Naive thymus-derived CD8-positive, alpha-beta T cell (primary cell): ENCODE data around the gene COX4I2. TPM values are rescaled to one million over a fixed set of nuclear protein-coding genes. Genes with fewer than 3 reads are reported as not detected.
"Not testable (repeated sequence)": the region's sequence is repeated elsewhere in the genome, so short reads cannot be mapped to it uniquely, and the experiment has no call there.

Experiments
- ATAC-seq, 2 donors: fragments of 150-1000 bp; cut with Tn5 transposase in 1 of 2; sonication (Bioruptor Pico), chemical (Tn5 transposase) in 1 of 2; 1 replicate in 1 of 2; 2 replicates in 1 of 2; pipeline ENCODE4 v1.10.0; 2021; ENCODE audit warnings: mild to moderate bottlenecking in 2 of 2, moderate library complexity in 2 of 2
- POLR2A ChIA-PET: fragments of 350-600 bp; sonication (Branson Sonifier 250); formaldehyde crosslinking; loops from one replicate; lab custom pipeline; 2021; ENCODE audit warnings: antibody characterized with exemption; lab: Charles Lee
- DNase-seq, 10 donors: peaks; one replicate each; pipeline versions ENCODE4 v3.0.0 to v3.0.0-alpha.2; 2020 to 2022
- H3K27ac Mint-ChIP-seq, 10 donors: one replicate each; pipeline ENCODE4 v1.8.0; 2020 to 2022; ENCODE audit warnings: mild to moderate bottlenecking in 10 of 10, mixed read lengths in 10 of 10, moderate library complexity in 4 of 10, inconsistent platforms in 1 of 10
- H3K27me3 Mint-ChIP-seq, 5 donors: one replicate each; pipeline ENCODE4 v1.8.0; 2021 to 2022; ENCODE audit warnings: mixed read lengths in 5 of 5
- H3K36me3 Mint-ChIP-seq, 3 donors: one replicate each; pipeline ENCODE4 v1.8.0; 2020 to 2022; ENCODE audit warnings: mixed read lengths in 3 of 3, mild to moderate bottlenecking in 2 of 3, inconsistent platforms in 1 of 3
- H3K4me1 Mint-ChIP-seq, 4 donors: one replicate each; pipeline ENCODE4 v1.8.0; 2021 to 2022; ENCODE audit warnings: mixed read lengths in 4 of 4
- H3K4me3 Mint-ChIP-seq, 10 donors: one replicate each; pipeline ENCODE4 v1.8.0; 2020 to 2022; ENCODE audit warnings: mild to moderate bottlenecking in 10 of 10, mixed read lengths in 10 of 10, moderate library complexity in 6 of 10, inconsistent platforms in 1 of 10
- H3K9me3 Mint-ChIP-seq, 9 donors: one replicate each; pipeline ENCODE4 v1.8.0; 2020 to 2022; ENCODE audit warnings: mixed read lengths in 9 of 9, mild to moderate bottlenecking in 3 of 9, inconsistent platforms in 1 of 9, moderate library complexity in 1 of 9
- polyA plus RNA-seq, 3 donors: library from polyadenylated mRNA; unstranded; fragments of 300-500 nt; fragmentation: Illumina TruSeq; gene quantifications; one replicate each; pipeline ENCODE4 v1.2.3, GENCODE V29; 2021
- total RNA-seq, 8 experiments: library from RNA in 2 of 8; stranded (reverse) in 2 of 8; gene quantifications; one replicate each; pipeline ENCODE4 v1.2.3 and lab custom pipeline; 2021 to 2026

COX4I2 gene
- total and polyA plus RNA-seq, 5 experiments from 2014 or later, result not detected

DNA sequence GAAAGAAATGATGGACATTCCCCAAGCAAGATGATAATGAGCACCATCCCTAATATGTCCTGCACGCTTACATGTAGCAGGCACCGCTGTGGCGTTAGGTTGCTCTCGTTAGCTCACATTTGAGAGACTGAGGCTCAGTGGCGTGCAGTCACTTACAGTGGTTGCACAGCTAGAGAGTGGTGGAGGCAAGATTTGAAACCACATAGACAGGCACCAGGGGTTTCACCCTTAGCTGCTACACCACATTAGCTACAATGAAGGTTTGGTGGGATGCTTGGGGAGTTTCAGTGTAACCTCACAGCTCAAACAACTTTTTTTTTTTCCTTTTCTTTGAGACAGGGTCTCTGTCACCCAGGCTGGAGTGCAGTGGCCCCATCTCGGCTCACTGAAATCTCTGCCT is 3.7 kb downstream of the COX4I2 start:
- POLR2A ChIA-PET, result no interaction called here
- peaks cover 5 to 12% (median 7%) of the 10 kb centered on the region in 4 donors for H3K4me1 Mint-ChIP-seq

DNA sequence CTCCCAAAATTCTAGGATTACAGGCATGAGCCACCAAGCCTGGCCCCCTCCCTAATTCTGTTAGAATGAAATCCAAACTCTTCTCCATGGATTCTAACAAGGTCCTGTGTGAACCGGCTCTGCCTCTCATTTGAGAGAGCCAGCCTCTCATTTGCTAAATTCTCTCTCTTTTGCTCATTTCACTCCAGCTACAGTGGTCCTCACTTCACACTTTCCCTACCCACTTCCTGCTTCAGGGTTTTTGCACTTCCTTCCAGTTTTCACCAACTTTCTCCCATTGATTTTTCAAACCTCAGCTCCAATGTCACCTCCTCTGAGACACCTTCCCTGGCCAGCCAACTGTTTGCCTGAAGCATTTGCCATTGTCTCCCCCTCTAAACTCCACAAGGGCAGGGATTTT is 5.1 kb downstream of the COX4I2 start:
- Mint-ChIP-seq H3K27ac (peak overlapping the region in 5 of 10 donors; percentile 1 to 83 (median 50)), H3K36me3 (no peaks in the 10 kb centered on the region), H3K27me3 (peaks cover 0 to 17% (median 6%) of the 10 kb centered on the region in 5 donors), H3K4me1 (peaks cover 5 to 12% (median 7%) of the 10 kb centered on the region in 4 donors), H3K4me3 (peak overlapping the region in 2 of 10 donors; percentile 34 to 37), H3K9me3 (no peaks in the 10 kb centered on the region)
- DNase-seq, result no peak
- ATAC-seq, result no peak
- POLR2A ChIA-PET, result interaction anchor here (0.7 to 1.3 kb wide), 2 partner anchors 81 to 825 kb away, joined by 3 to 6 read pairs; no protein-coding TSS in a partner anchor

More for the DNA sequence above, 3.7 kb downstream of the COX4I2 start:
- H3K27ac Mint-ChIP-seq, result no peak overlapping the region
- no peaks in the 10 kb centered on the region for H3K9me3 Mint-ChIP-seq
- peaks cover 0 to 17% (median 6%) of the 10 kb centered on the region in 5 donors for H3K27me3 Mint-ChIP-seq
- H3K4me3 Mint-ChIP-seq, result no peak overlapping the region
- ATAC-seq (no peak), DNase-seq (no peak)
- no peaks in the 10 kb centered on the region for H3K36me3 Mint-ChIP-seq

DNA sequence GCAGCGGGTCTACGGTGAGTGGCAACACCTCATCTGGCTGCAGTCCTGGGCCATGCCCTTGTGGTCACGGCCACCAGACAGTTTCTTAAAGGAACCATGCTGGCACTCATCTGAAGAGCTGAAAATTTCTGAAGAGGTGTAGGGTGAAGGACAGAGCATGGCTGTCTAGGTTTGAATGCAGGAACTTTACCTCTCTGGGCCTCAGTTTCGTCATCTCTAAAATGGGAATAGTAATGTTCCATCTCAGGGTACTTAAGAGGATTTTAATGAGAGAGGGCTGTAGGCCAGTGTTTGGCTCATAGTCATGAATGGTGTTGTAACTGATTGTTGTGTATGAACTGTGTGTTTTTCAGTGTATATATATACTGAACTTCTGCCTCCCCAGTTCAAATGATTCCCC is 5.8 kb downstream of the COX4I2 start:
- DNase-seq, result no peak
- no peaks in the 10 kb centered on the region for H3K36me3 Mint-ChIP-seq
- ATAC-seq, result no peak
- H3K27ac Mint-ChIP-seq, result peak overlapping the region in 1 of 10 donors; percentile 77
- peaks cover 5 to 12% (median 7%) of the 10 kb centered on the region in 4 donors for H3K4me1 Mint-ChIP-seq
- H3K9me3 Mint-ChIP-seq, result no peaks in the 10 kb centered on the region
- POLR2A ChIA-PET, result interaction anchor here (1.3 kb wide), 1 partner anchor 80 kb away, joined by 3 read pairs; no protein-coding TSS in a partner anchor
- no peak overlapping the region for H3K4me3 Mint-ChIP-seq
- peaks cover 0 to 15% (median 6%) of the 10 kb centered on the region in 5 donors for H3K27me3 Mint-ChIP-seq

DNA sequence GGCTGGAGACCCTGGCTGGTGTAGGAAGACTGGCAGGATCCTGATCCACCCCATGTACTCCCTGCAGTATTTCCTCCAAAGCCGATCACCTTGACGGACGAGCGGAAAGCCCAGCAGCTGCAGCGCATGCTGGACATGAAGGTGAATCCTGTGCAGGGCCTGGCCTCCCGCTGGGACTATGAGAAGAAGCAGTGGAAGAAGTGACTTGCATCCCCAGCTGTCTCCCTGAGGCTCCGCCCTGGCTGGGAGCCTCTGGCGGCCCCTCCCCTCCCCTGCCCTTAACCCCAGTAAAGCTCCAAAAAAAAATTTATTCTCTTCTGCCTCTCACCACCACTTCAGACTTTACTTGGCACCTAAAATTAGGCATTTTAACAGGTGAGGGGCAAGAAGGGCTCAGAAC is 7.0 kb downstream of the COX4I2 start:
- Mint-ChIP-seq H3K27ac (no peak overlapping the region), H3K9me3 (no peaks in the 10 kb centered on the region), H3K4me3 (no peak overlapping the region), H3K27me3 (peaks cover 0 to 12% (median 6%) of the 10 kb centered on the region in 5 donors), H3K4me1 (peaks cover 5 to 12% (median 7%) of the 10 kb centered on the region in 4 donors), H3K36me3 (no peaks in the 10 kb centered on the region)
- POLR2A ChIA-PET, result no interaction called here
- DNase-seq, result no peak
- ATAC-seq, result no peak

DNA sequence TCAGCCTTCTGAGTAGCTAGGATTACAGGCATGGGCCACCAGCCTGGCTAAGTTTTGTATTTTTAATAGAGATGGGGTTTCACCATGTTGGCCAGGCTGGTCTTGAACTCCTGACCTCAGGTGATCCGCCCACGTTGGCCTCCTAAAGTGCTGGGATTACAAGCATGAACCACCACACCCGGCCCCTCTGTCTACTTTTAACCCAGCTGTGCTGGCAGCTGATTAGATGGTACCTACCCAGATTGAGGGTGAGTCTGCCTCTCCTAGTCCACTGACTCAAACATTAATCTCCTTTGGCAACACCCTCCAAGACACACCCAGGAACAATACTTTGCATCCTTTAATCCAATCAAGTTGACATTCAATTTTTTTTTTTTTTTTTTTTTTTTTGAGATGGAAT is 10.4 kb downstream of the COX4I2 start:
- H3K4me1 Mint-ChIP-seq, H3K4me3 Mint-ChIP-seq, H3K27ac Mint-ChIP-seq, ATAC-seq, POLR2A ChIA-PET, H3K27me3 Mint-ChIP-seq, DNase-seq, H3K9me3 Mint-ChIP-seq, H3K36me3 Mint-ChIP-seq: not testable (repeated sequence)

DNA sequence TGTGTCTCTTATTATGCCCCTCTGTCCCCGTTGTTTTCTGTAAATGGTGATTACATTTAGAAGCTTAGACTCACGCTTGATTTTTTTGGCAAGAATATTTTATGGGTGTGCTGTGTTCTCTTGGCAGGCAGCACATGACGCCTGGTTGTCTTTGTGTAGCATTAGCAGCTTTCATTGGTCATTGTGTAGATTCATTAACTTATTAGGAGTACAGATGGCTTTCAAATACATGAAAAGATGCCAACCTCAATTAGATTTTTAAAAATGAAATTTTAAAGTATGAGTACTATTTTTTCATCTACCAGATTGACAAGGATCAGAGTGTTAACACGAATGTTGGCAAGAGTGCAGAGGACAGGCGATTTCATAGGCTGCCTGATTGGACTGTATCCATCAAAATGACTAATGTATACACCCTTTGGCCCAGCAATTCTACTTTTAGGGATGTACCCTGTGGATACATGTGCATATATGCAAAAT is 15.2 kb downstream of the COX4I2 start:
- Mint-ChIP-seq H3K36me3 (no peaks in the 10 kb centered on the region), H3K27ac (no peak overlapping the region), H3K27me3 (no peaks in the 10 kb centered on the region), H3K9me3 (no peaks in the 10 kb centered on the region), H3K4me3 (no peak overlapping the region), H3K4me1 (peaks cover 0 to 4% (median 0%) of the 10 kb centered on the region in 4 donors)
- POLR2A ChIA-PET, result interaction anchor here (0.6 kb wide), 1 partner anchor 66 kb away, joined by 4 read pairs; no protein-coding TSS in a partner anchor
- ATAC-seq, result no peak
- no peak for DNase-seq

DNA sequence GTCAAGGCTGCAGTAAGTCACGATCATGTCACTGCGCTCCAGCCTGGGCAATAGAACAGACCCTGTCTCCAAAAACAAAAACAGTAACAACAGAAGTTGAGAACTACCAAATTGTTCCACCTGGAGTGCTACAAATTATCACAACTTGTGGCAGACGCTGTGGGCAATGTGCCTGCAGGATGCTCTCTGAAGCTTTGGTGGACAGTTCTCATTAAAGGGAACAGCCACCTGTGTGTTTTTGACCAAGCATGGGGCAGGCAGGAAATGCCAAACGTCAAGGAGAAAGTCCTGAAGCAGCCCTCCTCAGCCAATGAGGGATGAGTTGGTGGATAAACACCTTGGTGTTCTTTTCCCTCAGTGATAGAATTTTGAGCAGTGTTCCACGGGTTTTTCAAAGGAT is 15.8 kb downstream of the COX4I2 start:
- H3K9me3 Mint-ChIP-seq, result no peaks in the 10 kb centered on the region
- no peak overlapping the region for H3K4me3 Mint-ChIP-seq
- ATAC-seq (no peak), DNase-seq (no peak)
- H3K27me3 Mint-ChIP-seq, result no peaks in the 10 kb centered on the region
- peaks cover 0 to 4% (median 0%) of the 10 kb centered on the region in 4 donors for H3K4me1 Mint-ChIP-seq
- POLR2A ChIA-PET, result interaction anchor here (1.0 kb wide), 1 partner anchor 70 kb away, joined by 8 read pairs; no protein-coding TSS in a partner anchor
- H3K27ac Mint-ChIP-seq, result no peak overlapping the region
- no peaks in the 10 kb centered on the region for H3K36me3 Mint-ChIP-seq

DNA sequence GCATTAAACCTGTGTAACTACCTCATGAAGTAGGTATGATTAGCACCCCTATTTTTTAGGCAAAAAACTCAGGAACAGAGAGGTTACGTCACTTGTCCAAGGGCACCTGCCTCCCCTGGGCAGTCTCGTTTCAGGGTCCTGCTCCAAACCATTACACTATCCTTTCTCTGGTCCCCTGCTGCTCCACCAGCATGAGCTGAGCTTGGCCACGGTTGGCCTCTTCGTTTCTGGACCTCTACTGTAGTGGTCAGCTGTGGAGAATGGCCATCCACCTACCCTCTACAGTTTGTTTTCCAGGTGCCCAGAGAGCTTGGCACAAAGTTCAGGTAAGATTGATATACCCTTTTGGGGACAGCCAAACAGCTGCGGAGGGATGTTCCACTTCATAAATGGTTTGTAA is 16.8 kb downstream of the COX4I2 start:
- Mint-ChIP-seq H3K4me3 (no peak overlapping the region), H3K4me1 (peaks cover 0 to 4% (median 0%) of the 10 kb centered on the region in 4 donors), H3K36me3 (no peaks in the 10 kb centered on the region), H3K9me3 (no peaks in the 10 kb centered on the region), H3K27me3 (no peaks in the 10 kb centered on the region), H3K27ac (no peak overlapping the region)
- DNase-seq, result no peak
- POLR2A ChIA-PET, result interaction anchor here (0.5 to 1.0 kb wide), 3 partner anchors 35 to 70 kb away, joined by 5 to 8 read pairs (median 7); no protein-coding TSS in a partner anchor
- no peak for ATAC-seq

DNA sequence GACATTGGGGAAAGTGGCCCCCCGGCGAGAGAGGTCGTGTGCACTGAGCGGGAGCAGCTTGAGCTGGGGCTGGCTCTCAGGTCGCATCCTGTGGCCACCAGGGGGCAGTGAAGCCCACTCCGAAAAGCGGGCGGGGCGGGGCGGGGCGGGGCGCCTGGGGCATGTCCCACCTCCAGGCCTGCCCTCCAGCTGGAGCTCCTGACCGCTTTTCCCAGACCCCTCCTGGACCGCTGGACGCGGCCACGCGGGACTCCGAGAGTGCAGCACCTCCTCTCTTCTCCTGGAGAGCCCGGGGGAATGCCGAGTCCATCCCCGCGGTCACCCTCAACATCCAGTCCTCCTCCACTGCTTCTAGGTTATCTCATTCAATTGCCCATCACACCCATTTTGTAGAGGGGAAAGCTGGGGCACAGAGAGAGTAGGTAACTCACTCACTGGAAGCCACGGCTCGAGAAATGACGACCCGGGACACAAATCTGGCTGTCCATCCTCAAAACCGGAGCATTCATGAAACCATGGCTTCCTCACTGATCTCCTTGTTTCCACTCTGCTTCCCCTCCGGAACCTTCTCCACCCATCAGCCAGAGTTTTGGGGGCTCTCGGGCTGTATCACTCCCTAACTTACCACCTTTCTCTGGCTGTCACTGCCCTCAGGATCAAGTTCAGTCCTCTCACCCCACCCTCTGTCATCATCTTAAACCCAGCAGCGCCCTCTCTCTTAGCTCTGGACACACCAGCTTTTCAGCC is 24.1 kb downstream of the COX4I2 start:
- Mint-ChIP-seq H3K9me3 (no peaks in the 10 kb centered on the region), H3K4me3 (peak overlapping the region; percentile 69 to 85 (median 82)), H3K27me3 (no peaks in the 10 kb centered on the region), H3K36me3 (peaks cover 0 to 6% (median 0%) of the 10 kb centered on the region in 3 donors), H3K4me1 (peaks cover 21 to 38% (median 34%) of the 10 kb centered on the region in 4 donors), H3K27ac (peak overlapping the region; percentile 44 to 94 (median 84))
- POLR2A ChIA-PET, result interaction anchor here (0.7 to 4.2 kb wide), 6 partner anchors 13 to 77 kb away, joined by 3 to 125 read pairs (median 7); partner anchors contain the start of gene BCL2L1
- ATAC-seq (peak; percentile 90 to 92), DNase-seq (peak; percentile 61 to 86 (median 76))

DNA sequence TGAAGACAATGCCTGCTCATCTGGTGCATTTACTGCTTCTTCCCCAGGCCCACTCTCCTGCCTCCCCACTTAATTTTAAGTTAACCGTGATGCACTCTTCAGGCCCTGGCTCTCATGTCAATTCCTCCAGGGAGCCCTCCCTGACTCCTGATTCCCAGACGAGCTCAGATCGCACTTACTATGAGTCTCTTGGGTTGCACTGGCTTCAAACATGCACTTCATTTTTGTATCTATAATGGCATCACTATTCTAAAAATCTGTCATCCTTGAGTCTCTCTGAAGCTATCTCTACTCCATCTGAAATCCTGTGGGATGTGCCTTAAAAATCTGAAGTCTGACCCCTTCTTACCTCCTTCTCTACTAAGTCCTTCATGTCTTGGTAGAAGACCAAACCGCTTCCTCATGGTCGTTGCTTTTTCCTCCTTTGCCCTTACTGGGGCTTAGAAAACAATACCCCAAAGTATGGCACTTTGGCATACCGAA is 24.7 kb downstream of the COX4I2 start:
- Mint-ChIP-seq H3K27ac (peak overlapping the region in 9 of 10 donors; percentile 44 to 94 (median 85)), H3K36me3 (peaks cover 0 to 6% (median 0%) of the 10 kb centered on the region in 3 donors), H3K4me3 (peak overlapping the region; percentile 69 to 85 (median 82)), H3K4me1 (peaks cover 25 to 44% (median 40%) of the 10 kb centered on the region in 4 donors), H3K9me3 (no peaks in the 10 kb centered on the region), H3K27me3 (no peaks in the 10 kb centered on the region)
- DNase-seq, result no peak
- POLR2A ChIA-PET, result interaction anchor here (1.8 to 4.2 kb wide), 3 partner anchors 13 to 60 kb away, joined by 6 to 125 read pairs (median 12); partner anchors contain the start of gene BCL2L1
- ATAC-seq, result no peak

DNA sequence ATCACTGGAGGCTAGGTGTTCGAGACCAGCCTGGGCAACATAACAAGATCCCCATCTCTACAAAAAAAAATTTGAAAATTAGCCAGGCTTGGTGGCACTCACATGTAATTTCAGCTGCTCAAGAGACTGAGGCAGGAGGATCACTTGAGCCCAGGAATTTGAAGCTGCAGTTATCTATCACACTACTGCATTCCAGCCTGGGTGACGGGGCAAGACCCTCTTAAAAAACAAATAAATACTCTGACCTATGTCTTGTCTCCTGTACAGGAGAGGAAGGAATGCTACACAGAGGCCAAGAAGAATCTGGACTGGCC is 25.8 kb downstream of the COX4I2 start:
- H3K27ac Mint-ChIP-seq, result peak overlapping the region in 5 of 10 donors; percentile 13 to 91 (median 84)
- no peak for ATAC-seq
- POLR2A ChIA-PET, result interaction anchor here (1.1 to 2.0 kb wide), 2 partner anchors 59 to 60 kb away, joined by 4 read pairs; partner anchors contain the start of gene BCL2L1

DNA sequence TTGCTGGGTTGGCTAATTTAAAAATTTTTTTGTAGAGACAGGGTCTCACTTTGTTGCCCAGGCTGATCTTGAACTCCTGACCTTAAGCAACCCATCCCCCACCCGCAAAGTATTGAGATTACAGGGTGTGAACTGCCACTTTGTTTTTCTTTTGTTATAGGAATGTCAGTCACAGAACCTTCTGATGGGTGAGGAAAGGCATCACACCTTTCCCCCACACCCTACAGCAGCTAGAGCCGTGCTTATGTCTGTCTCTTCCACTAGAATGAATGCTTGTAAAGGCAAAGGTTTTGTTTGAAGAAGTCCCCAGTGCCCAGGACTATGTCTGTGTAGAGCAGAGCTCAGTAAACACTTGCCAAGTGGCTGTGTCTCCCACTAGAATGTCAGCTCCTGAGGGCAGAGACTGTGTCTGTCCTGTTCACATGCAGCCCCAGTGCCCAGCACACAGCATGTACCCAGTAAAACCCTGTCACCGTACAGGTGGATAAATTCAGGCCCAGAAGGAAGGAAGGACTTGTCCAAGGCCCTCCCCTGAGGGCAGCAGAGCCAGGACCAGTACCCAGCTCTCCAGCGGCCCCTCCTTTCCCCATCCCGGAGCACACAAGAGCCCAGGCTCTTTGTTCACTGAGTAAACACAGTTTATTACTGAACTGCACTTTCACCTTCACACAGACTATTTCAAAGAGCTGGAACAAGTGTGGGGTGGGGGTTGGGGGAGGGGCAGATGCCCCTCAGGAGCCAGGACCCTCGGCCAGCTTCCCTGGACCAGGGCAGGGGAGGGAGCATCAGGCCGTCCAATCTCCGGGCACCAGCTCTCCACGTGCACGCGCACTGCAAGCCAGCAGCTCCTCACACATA is 26.4 kb downstream of the COX4I2 start:
- ATAC-seq (no peak), DNase-seq (no peak)
- H3K36me3 Mint-ChIP-seq, result peaks cover 0 to 6% (median 0%) of the 10 kb centered on the region in 3 donors
- H3K27me3 Mint-ChIP-seq, result no peaks in the 10 kb centered on the region
- no peaks in the 10 kb centered on the region for H3K9me3 Mint-ChIP-seq
- H3K4me1 Mint-ChIP-seq, result peaks cover 33 to 56% (median 50%) of the 10 kb centered on the region in 4 donors
- H3K4me3 Mint-ChIP-seq, result no peak overlapping the region
- POLR2A ChIA-PET, result interaction anchor here (0.7 to 2.0 kb wide), 5 partner anchors 20 to 60 kb away, joined by 3 to 11 read pairs (median 4); partner anchors contain the start of gene BCL2L1
- H3K27ac Mint-ChIP-seq, result peak overlapping the region in 8 of 10 donors; percentile 26 to 91 (median 75)

More for the DNA sequence above, 25.8 kb downstream of the COX4I2 start:
- H3K9me3 Mint-ChIP-seq, result no peaks in the 10 kb centered on the region
- no peaks in the 10 kb centered on the region for H3K27me3 Mint-ChIP-seq
- peaks cover 33 to 52% (median 50%) of the 10 kb centered on the region in 4 donors for H3K4me1 Mint-ChIP-seq
- no peak for DNase-seq
- peaks cover 0 to 6% (median 0%) of the 10 kb centered on the region in 3 donors for H3K36me3 Mint-ChIP-seq
- H3K4me3 Mint-ChIP-seq, result no peak overlapping the region
